HG03378 (cell line): ENCODE results near the gene TRIM2.
"Not testable (repeated sequence)": the region's sequence is repeated elsewhere in the genome, so short reads cannot be mapped to it uniquely, and the experiment has no call there.

Experiments used
- ATAC-seq: cut with Tn5 transposase; IDR thresholded peaks from one replicate; pipeline ENCODE4 v1.9.1; 2021; ENCODE audit warnings: mild to moderate bottlenecking, moderate library complexity; ENCODE audit not compliant: unreplicated experiment

The TRIM2 gene

GRCh38 chr4:153204247-153204671, at the start of gene TRIM2:
TRIM2 (plus strand) TSS chr4:153204443; CDS start chr4:153204531, 88 bp downstream.
- ATAC-seq, result no peak

- ATAC-seq, result no peak
Measured at GRCh38 chr4:153155686-153156085, 48.6 kb upstream of the TRIM2 start.

- ATAC-seq, result no peak
Measured at GRCh38 chr4:153156263-153156662, 48.0 kb upstream of the TRIM2 start.

- ATAC-seq, result no peak
Measured at GRCh38 chr4:153156721-153157120, 47.5 kb upstream of the TRIM2 start.

GRCh38 chr4:153159016-153159415, 45.2 kb upstream of the TRIM2 start:
- ATAC-seq, result no peak

GRCh38 chr4:153159728-153160221, 44.5 kb upstream of the TRIM2 start:
- no peak for ATAC-seq

- no peak for ATAC-seq
Measured at GRCh38 chr4:153160821-153161220, 43.4 kb upstream of the TRIM2 start.

GRCh38 chr4:153161226-153161963, 42.8 kb upstream of the TRIM2 start:
- ATAC-seq, result no peak

GRCh38 chr4:153165236-153165635, 39.0 kb upstream of the TRIM2 start:
- ATAC-seq, result not testable (repeated sequence)

- ATAC-seq, result no peak
Measured at GRCh38 chr4:153166716-153167501, 37.3 kb upstream of the TRIM2 start.

GRCh38 chr4:153169776-153170175, 34.5 kb upstream of the TRIM2 start:
- no peak for ATAC-seq

- ATAC-seq, result no peak
Measured at GRCh38 chr4:153170407-153170806, 33.8 kb upstream of the TRIM2 start.

- ATAC-seq, result no peak
Measured at GRCh38 chr4:153174821-153175567, 29.2 kb upstream of the TRIM2 start.

- no peak for ATAC-seq
Measured at GRCh38 chr4:153176938-153177337, 27.3 kb upstream of the TRIM2 start.

GRCh38 chr4:153177841-153178240, 26.4 kb upstream of the TRIM2 start:
- no peak for ATAC-seq

- ATAC-seq, result no peak
Measured at GRCh38 chr4:153179100-153179499, 25.1 kb upstream of the TRIM2 start.

- ATAC-seq, result no peak
Measured at GRCh38 chr4:153181293-153181692, 22.9 kb upstream of the TRIM2 start.

GRCh38 chr4:153181700-153182099, 22.5 kb upstream of the TRIM2 start:
- ATAC-seq, result no peak

GRCh38 chr4:153183146-153183545, 21.1 kb upstream of the TRIM2 start:
- no peak for ATAC-seq

- ATAC-seq, result no peak
Measured at GRCh38 chr4:153185331-153185852, 18.9 kb upstream of the TRIM2 start.
